GM18951 (cell line): Measurements from ENCODE around the gene G6PD.
"Not testable (repeated sequence)": the region's sequence is repeated elsewhere in the genome, so short reads cannot be mapped to it uniquely, and the experiment has no call there.

ENCODE experiments used
- POLR2A ChIP-seq: IDR thresholded peaks from 4 replicates; pipeline ENCODE4 v1.6.1; 2011; ENCODE audit warnings: mild to moderate bottlenecking; ENCODE audit not compliant: insufficient read length, insufficient read depth; ENCODE audit errors: extremely low read depth
- in situ Hi-C: fragments of 300-500 bp; cut with MboI; formaldehyde crosslinking; loops from one replicate; pipeline ENCODE4 v1.12.0; 2022; ENCODE audit warnings: low sequenced_read_pairs, mixed read lengths, inconsistent platforms; ENCODE audit not compliant: unreplicated experiment

Gene G6PD

GRCh38 chrX:154515090-154515965 lies 31.3 kb downstream of the G6PD start:
- in situ Hi-C loops = no loop called here
- TF ChIP-seq POLR2A = no peak

GRCh38 chrX:154513716-154514115 lies 32.9 kb downstream of the G6PD start:
- in situ Hi-C loops = no loop called here
- no peak for TF ChIP-seq POLR2A

- no peak for TF ChIP-seq POLR2A
- in situ Hi-C loops = no loop called here
Observed at GRCh38 chrX:154512879-154513553, 33.6 kb downstream of the G6PD start.

GRCh38 chrX:154511761-154512160 lies 34.9 kb downstream of the G6PD start:
- in situ Hi-C loops = no loop called here
- no peak for TF ChIP-seq POLR2A

GRCh38 chrX:154509455-154509854 lies 37.2 kb downstream of the G6PD start:
- no peak for TF ChIP-seq POLR2A
- in situ Hi-C loops = no loop called here

GRCh38 chrX:154508384-154508745 lies 38.3 kb downstream of the G6PD start:
- TF ChIP-seq POLR2A = no peak
- in situ Hi-C loops = no loop called here

GRCh38 chrX:154507673-154508383 lies 38.8 kb downstream of the G6PD start:
- no peak for TF ChIP-seq POLR2A
- in situ Hi-C loops = no loop called here

- in situ Hi-C loops = no loop called here
- TF ChIP-seq POLR2A = no peak
Observed at GRCh38 chrX:154506483-154507332, 39.9 kb downstream of the G6PD start.

GRCh38 chrX:154505734-154506133 lies 40.9 kb downstream of the G6PD start:
- TF ChIP-seq POLR2A = no peak
- in situ Hi-C loops = no loop called here

GRCh38 chrX:154502989-154503388 lies 43.7 kb downstream of the G6PD start:
- TF ChIP-seq POLR2A = no peak
- in situ Hi-C loops = no loop called here

- no peak for TF ChIP-seq POLR2A
- in situ Hi-C loops = no loop called here
Observed at GRCh38 chrX:154502098-154502497, 44.5 kb downstream of the G6PD start.

- in situ Hi-C loops = not testable (repeated sequence)
Observed at GRCh38 chrX:154501423-154501822, 45.2 kb downstream of the G6PD start.

- in situ Hi-C loops = not testable (repeated sequence)
Observed at GRCh38 chrX:154496591-154497137, 50.0 kb downstream of the G6PD start.

- in situ Hi-C loops = no loop called here
- no peak for TF ChIP-seq POLR2A
Observed at GRCh38 chrX:154495472-154495922, 51.1 kb downstream of the G6PD start.
